Measurements from ENCODE around the gene LAYN.

Gene LAYN

GRCh38 chr11:111542606-111543275 lies 2.2 kb downstream of the LAYN start:
- no peak for TF ChIP-seq CTCF (IDR thresholded peaks at IDR 0.05; ENCODE audit: borderline replicate concordance, control extremely low read depth, extremely low read depth, insufficient read depth, missing control alignments)
- in situ Hi-C loops (cut with MboI; ENCODE audit: low sequenced_read_pairs, unreplicated experiment) = no loop called here

DNA sequence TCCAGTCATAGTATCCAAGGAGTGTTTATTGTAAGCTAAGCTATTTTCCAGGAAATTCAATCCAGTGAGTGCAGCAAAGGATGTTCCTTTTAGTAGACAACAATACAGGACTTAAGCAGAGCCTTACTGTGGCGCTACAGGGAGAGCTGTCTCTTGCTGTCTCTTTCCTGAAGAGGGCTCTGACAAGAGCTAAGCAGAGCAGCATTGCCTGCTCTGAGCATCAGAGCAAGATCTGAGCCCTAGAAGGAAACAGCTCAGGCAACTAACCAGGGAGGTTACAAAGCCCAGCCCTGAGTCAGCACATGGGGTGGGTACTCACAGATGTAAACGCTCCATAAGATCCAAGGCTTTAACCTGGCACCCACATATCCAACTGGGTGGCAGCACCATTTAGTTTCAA lies 8.0 kb downstream of the LAYN start:
- no peak for TF ChIP-seq CTCF (IDR thresholded peaks at IDR 0.05; ENCODE audit: borderline replicate concordance, control extremely low read depth, extremely low read depth, insufficient read depth, missing control alignments)
- no peak for DNase-seq (ENCODE audit: low spot score)
- in situ Hi-C loops (cut with MboI; ENCODE audit: low sequenced_read_pairs, unreplicated experiment) = no loop called here

More at GRCh38 chr11:111542606-111543275, 2.2 kb downstream of the LAYN start:
- no peak for DNase-seq (ENCODE audit: low spot score)

- DNase-seq (ENCODE audit: low spot score) = no peak
- no peak for TF ChIP-seq CTCF (IDR thresholded peaks at IDR 0.05; ENCODE audit: borderline replicate concordance, control extremely low read depth, extremely low read depth, insufficient read depth, missing control alignments)
Measured at GRCh38 chr11:111549196-111549868, 8.8 kb downstream of the LAYN start.

GRCh38 chr11:111549869-111550203 lies 9.3 kb downstream of the LAYN start:
- DNase-seq (ENCODE audit: low spot score) = no peak
- TF ChIP-seq CTCF (IDR thresholded peaks at IDR 0.05; ENCODE audit: borderline replicate concordance, control extremely low read depth, extremely low read depth, insufficient read depth, missing control alignments) = no peak
- in situ Hi-C loops (cut with MboI; ENCODE audit: low sequenced_read_pairs, unreplicated experiment) = no loop called here

More at GRCh38 chr11:111549196-111549868, 8.8 kb downstream of the LAYN start:
- in situ Hi-C loops (cut with MboI; ENCODE audit: low sequenced_read_pairs, unreplicated experiment) = no loop called here

- TF ChIP-seq CTCF (IDR thresholded peaks at IDR 0.05; ENCODE audit: borderline replicate concordance, control extremely low read depth, extremely low read depth, insufficient read depth, missing control alignments) = no peak
- DNase-seq (ENCODE audit: low spot score) = no peak
- in situ Hi-C loops (cut with MboI; ENCODE audit: low sequenced_read_pairs, unreplicated experiment) = no loop called here
Measured at GRCh38 chr11:111550258-111550657, 9.7 kb downstream of the LAYN start.

GRCh38 chr11:111554532-111554931 lies 14.0 kb downstream of the LAYN start:
- no peak for DNase-seq (ENCODE audit: low spot score)
- in situ Hi-C loops (cut with MboI; ENCODE audit: low sequenced_read_pairs, unreplicated experiment) = no loop called here
- no peak for TF ChIP-seq CTCF (IDR thresholded peaks at IDR 0.05; ENCODE audit: borderline replicate concordance, control extremely low read depth, extremely low read depth, insufficient read depth, missing control alignments)
